ENCODE results near the gene TMEM245.
A peak's percentile ranks its signal among the peaks of the same experiment; 100 is the strongest.

The TMEM245 gene

GRCh38 chr9:109117856-109118807 lies 1.6 kb downstream of the TMEM245 start:
- 41% methylated on average over 7 of the region's 14 CpGs for WGBS
- H3K36me3 ChIP-seq (ENCODE audit: insufficient read depth, low read length): peaks cover 5% of the 10 kb centered on the region; the same call in 1 of the 2 replicates
- no peaks in the 10 kb centered on the region for H3K9me3 ChIP-seq (ENCODE audit: insufficient read depth, low read depth, low read length)
- H3K27me3 ChIP-seq (ENCODE audit: insufficient read depth, low read length): no peaks in the 10 kb centered on the region
- H3K4me1 ChIP-seq (ENCODE audit: insufficient read depth, low read length): peaks cover 30% of the 10 kb centered on the region
- H3K4me3 ChIP-seq (ENCODE audit: low read length): peak overlapping the region; percentile 89
- H3K9ac ChIP-seq (ENCODE audit: low read depth, low read length): peak overlapping the region; percentile 94
- H3K27ac ChIP-seq (ENCODE audit: low read depth, low read length): peak overlapping the region; percentile 26; the same call in 1 of the 2 replicates

- no peak overlapping the region for H3K9ac ChIP-seq (ENCODE audit: low read depth, low read length)
- no peak overlapping the region for H3K4me3 ChIP-seq (ENCODE audit: low read length)
- 98% methylated on average over 3 of the region's 3 CpGs for WGBS
- no peaks in the 10 kb centered on the region for H3K9me3 ChIP-seq (ENCODE audit: insufficient read depth, low read depth, low read length)
- peaks cover 5% of the 10 kb centered on the region; the same call in 1 of the 2 replicates for H3K36me3 ChIP-seq (ENCODE audit: insufficient read depth, low read length)
- H3K27me3 ChIP-seq (ENCODE audit: insufficient read depth, low read length): no peaks in the 10 kb centered on the region
- H3K27ac ChIP-seq (ENCODE audit: low read depth, low read length): no peak overlapping the region
- peaks cover 27% of the 10 kb centered on the region for H3K4me1 ChIP-seq (ENCODE audit: insufficient read depth, low read length)
These were observed 3.7 kb downstream of the TMEM245 start for GRCh38 chr9:109115931-109116526.

- H3K27ac ChIP-seq (ENCODE audit: low read depth, low read length): no peak overlapping the region
These were observed 5.1 kb downstream of the TMEM245 start for GRCh38 chr9:109114670-109115069.

GRCh38 chr9:109113892-109114609 lies 5.7 kb downstream of the TMEM245 start:
- H3K27ac ChIP-seq (ENCODE audit: low read depth, low read length): no peak overlapping the region
- H3K4me1 ChIP-seq (ENCODE audit: insufficient read depth, low read length): peaks cover 34% of the 10 kb centered on the region
- WGBS: 90% methylated on average over 12 of the region's 12 CpGs
- no peak overlapping the region for H3K9ac ChIP-seq (ENCODE audit: low read depth, low read length)
- no peaks in the 10 kb centered on the region for H3K9me3 ChIP-seq (ENCODE audit: insufficient read depth, low read depth, low read length)
- peaks cover 5% of the 10 kb centered on the region; the same call in 1 of the 2 replicates for H3K36me3 ChIP-seq (ENCODE audit: insufficient read depth, low read length)
- no peak overlapping the region for H3K4me3 ChIP-seq (ENCODE audit: low read length)
- H3K27me3 ChIP-seq (ENCODE audit: insufficient read depth, low read length): no peaks in the 10 kb centered on the region

More at GRCh38 chr9:109114670-109115069, 5.1 kb downstream of the TMEM245 start:
- 94% methylated on average over 3 of the region's 3 CpGs for WGBS
- peaks cover 5% of the 10 kb centered on the region; the same call in 1 of the 2 replicates for H3K36me3 ChIP-seq (ENCODE audit: insufficient read depth, low read length)
- H3K27me3 ChIP-seq (ENCODE audit: insufficient read depth, low read length): no peaks in the 10 kb centered on the region
- no peaks in the 10 kb centered on the region for H3K9me3 ChIP-seq (ENCODE audit: insufficient read depth, low read depth, low read length)
- peaks cover 30% of the 10 kb centered on the region for H3K4me1 ChIP-seq (ENCODE audit: insufficient read depth, low read length)
- H3K9ac ChIP-seq (ENCODE audit: low read depth, low read length): no peak overlapping the region
- H3K4me3 ChIP-seq (ENCODE audit: low read length): no peak overlapping the region

- no peaks in the 10 kb centered on the region for H3K9me3 ChIP-seq (ENCODE audit: insufficient read depth, low read depth, low read length)
- 90% methylated on average over 3 of the region's 3 CpGs for WGBS
- H3K27me3 ChIP-seq (ENCODE audit: insufficient read depth, low read length): no peaks in the 10 kb centered on the region
- peaks cover 40% of the 10 kb centered on the region for H3K4me1 ChIP-seq (ENCODE audit: insufficient read depth, low read length)
- H3K4me3 ChIP-seq (ENCODE audit: low read length): no peak overlapping the region
- H3K36me3 ChIP-seq (ENCODE audit: insufficient read depth, low read length): peaks cover 5% of the 10 kb centered on the region; the same call in 1 of the 2 replicates
- no peak overlapping the region for H3K27ac ChIP-seq (ENCODE audit: low read depth, low read length)
- H3K9ac ChIP-seq (ENCODE audit: low read depth, low read length): no peak overlapping the region
These were observed 6.5 kb downstream of the TMEM245 start for GRCh38 chr9:109113254-109113653.

GRCh38 chr9:109110329-109111021 lies 9.3 kb downstream of the TMEM245 start:
- H3K4me3 ChIP-seq (ENCODE audit: low read length): no peak overlapping the region
- WGBS: 98% methylated on average over 3 of the region's 5 CpGs
- H3K9me3 ChIP-seq (ENCODE audit: insufficient read depth, low read depth, low read length): no peaks in the 10 kb centered on the region
- peaks cover 38% of the 10 kb centered on the region for H3K4me1 ChIP-seq (ENCODE audit: insufficient read depth, low read length)
- no peaks in the 10 kb centered on the region for H3K27me3 ChIP-seq (ENCODE audit: insufficient read depth, low read length)
- H3K36me3 ChIP-seq (ENCODE audit: insufficient read depth, low read length): peaks cover 4% of the 10 kb centered on the region
- H3K9ac ChIP-seq (ENCODE audit: low read depth, low read length): no peak overlapping the region
- H3K27ac ChIP-seq (ENCODE audit: low read depth, low read length): no peak overlapping the region

GRCh38 chr9:109109967-109110328 lies 9.8 kb downstream of the TMEM245 start:
- Histone ChIP-seq H3K4me1 (ENCODE audit: insufficient read depth, low read length) (peaks cover 38% of the 10 kb centered on the region), H3K9me3 (ENCODE audit: insufficient read depth, low read depth, low read length) (no peaks in the 10 kb centered on the region), H3K36me3 (ENCODE audit: insufficient read depth, low read length) (peaks cover 10% of the 10 kb centered on the region), H3K4me3 (ENCODE audit: low read length) (no peak overlapping the region), H3K27ac (ENCODE audit: low read depth, low read length) (no peak overlapping the region), H3K9ac (ENCODE audit: low read depth, low read length) (no peak overlapping the region), H3K27me3 (ENCODE audit: insufficient read depth, low read length) (no peaks in the 10 kb centered on the region)

GRCh38 chr9:109108318-109108717 lies 11.4 kb downstream of the TMEM245 start:
- Histone ChIP-seq H3K27ac (ENCODE audit: low read depth, low read length) (no peak overlapping the region), H3K27me3 (ENCODE audit: insufficient read depth, low read length) (no peaks in the 10 kb centered on the region)
- 94% methylated on average over 4 of the region's 4 CpGs for WGBS

GRCh38 chr9:109107402-109108240 lies 12.1 kb downstream of the TMEM245 start:
- Histone ChIP-seq H3K9me3 (ENCODE audit: insufficient read depth, low read depth, low read length) (no peaks in the 10 kb centered on the region), H3K4me1 (ENCODE audit: insufficient read depth, low read length) (peaks cover 30% of the 10 kb centered on the region; the same call in 1 of the 2 replicates), H3K36me3 (ENCODE audit: insufficient read depth, low read length) (peaks cover 32% of the 10 kb centered on the region), H3K27ac (ENCODE audit: low read depth, low read length) (no peak overlapping the region), H3K4me3 (ENCODE audit: low read length) (no peak overlapping the region), H3K9ac (ENCODE audit: low read depth, low read length) (no peak overlapping the region), H3K27me3 (ENCODE audit: insufficient read depth, low read length) (no peaks in the 10 kb centered on the region)
- 80% methylated on average over 3 of the region's 4 CpGs for WGBS

More at GRCh38 chr9:109108318-109108717, 11.4 kb downstream of the TMEM245 start:
- peaks cover 25% of the 10 kb centered on the region for H3K36me3 ChIP-seq (ENCODE audit: insufficient read depth, low read length)
- H3K4me3 ChIP-seq (ENCODE audit: low read length): no peak overlapping the region
- no peak overlapping the region for H3K9ac ChIP-seq (ENCODE audit: low read depth, low read length)
- H3K9me3 ChIP-seq (ENCODE audit: insufficient read depth, low read depth, low read length): no peaks in the 10 kb centered on the region
- peaks cover 32% of the 10 kb centered on the region for H3K4me1 ChIP-seq (ENCODE audit: insufficient read depth, low read length)

GRCh38 chr9:109101810-109102209 lies 17.9 kb downstream of the TMEM245 start:
- 90% methylated on average over 3 of the region's 3 CpGs for WGBS
- no peak overlapping the region for H3K27ac ChIP-seq (ENCODE audit: low read depth, low read length)
- H3K36me3 ChIP-seq (ENCODE audit: insufficient read depth, low read length): peaks cover 44% of the 10 kb centered on the region
- peaks cover 31% of the 10 kb centered on the region for H3K4me1 ChIP-seq (ENCODE audit: insufficient read depth, low read length)
- H3K4me3 ChIP-seq (ENCODE audit: low read length): no peak overlapping the region
- H3K9me3 ChIP-seq (ENCODE audit: insufficient read depth, low read depth, low read length): no peaks in the 10 kb centered on the region
- no peak overlapping the region for H3K9ac ChIP-seq (ENCODE audit: low read depth, low read length)
- H3K27me3 ChIP-seq (ENCODE audit: insufficient read depth, low read length): no peaks in the 10 kb centered on the region
